Loucy (cell line): ENCODE measurements around the gene PTGES.

ENCODE experiments used
- CTCF ChIP-seq: fragments of 200-600 bp; sonication (generic); conservative IDR thresholded peaks from 2 replicates; pipeline ENCODE4 v1.5.1; 2014; ENCODE audit warnings: mild to moderate bottlenecking, antibody characterized with exemption, low read length
- EZH2phosphoT487 ChIP-seq: fragments of 200-600 bp; IDR thresholded peaks from 2 replicates; pipeline ENCODE4 v1.6.1; 2018; ENCODE audit warnings: antibody characterized with exemption, mild to moderate bottlenecking, moderate library complexity, borderline replicate concordance

- TF ChIP-seq CTCF (no peak), EZH2phosphoT487 (no peak)
Observed at GRCh38 chr9:129794549-129794948, 41.7 kb upstream of the PTGES start.
